Right ventricle myocardium inferior (tissue), 1 donor: ENCODE measurements around the gene SP100. TPM values are rescaled to one million over a fixed set of nuclear protein-coding genes. Genes with fewer than 3 reads are reported as not detected.

Source experiments
- ATAC-seq: fragments of 200-7000 bp; cut with Tn5 transposase; one replicate; pipeline ENCODE4 v1.9.1; 2020; ENCODE audit warnings: mild to moderate bottlenecking, moderate library complexity
- DNase-seq: peaks from one replicate; pipeline ENCODE4 v3.0.0; 2021; ENCODE audit errors: missing footprints
- intact Hi-C: fragments of 100-400 bp; cut with DNase I; formaldehyde crosslinking; loops from one replicate; pipeline ENCODE4 v1.11.0; 2022
- total RNA-seq: library from RNA; stranded (reverse); fragmentation: NEBNext Ultra II Directional; extraction: Animal tissue kit (Norgen Biotek cat#: 25700); gene quantifications from one replicate; pipeline ENCODE4 v1.2.1, GENCODE V29; 2021
- donor health status: DM: no; HTN: yes; CAD: no; lungs with severe emphysema.

SP100 gene
- total RNA-seq, 1 donor from 2014 or later = 50.2 TPM

DNA sequence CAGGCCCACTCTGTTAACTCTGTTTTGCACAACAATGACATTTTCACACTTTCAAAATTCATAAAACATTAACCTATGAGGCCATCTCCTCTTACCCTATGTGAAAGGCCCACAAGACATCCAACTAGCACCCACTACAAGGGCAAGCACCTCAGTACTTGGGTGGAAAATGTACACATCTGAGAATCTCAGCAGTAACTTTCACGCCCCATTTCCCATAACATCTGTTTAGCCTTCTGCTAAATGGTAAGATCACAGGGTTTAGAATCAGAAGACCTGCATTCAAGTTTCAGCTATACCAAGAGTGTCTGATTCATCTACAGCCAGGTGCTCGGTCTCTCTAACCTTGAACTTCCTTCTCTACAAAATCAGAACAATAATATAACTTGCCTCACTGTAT, 89.2 kb downstream of the SP100 start:
- intact Hi-C loops = no loop called here
- DNase-seq (no peak), ATAC-seq (no peak)

DNA sequence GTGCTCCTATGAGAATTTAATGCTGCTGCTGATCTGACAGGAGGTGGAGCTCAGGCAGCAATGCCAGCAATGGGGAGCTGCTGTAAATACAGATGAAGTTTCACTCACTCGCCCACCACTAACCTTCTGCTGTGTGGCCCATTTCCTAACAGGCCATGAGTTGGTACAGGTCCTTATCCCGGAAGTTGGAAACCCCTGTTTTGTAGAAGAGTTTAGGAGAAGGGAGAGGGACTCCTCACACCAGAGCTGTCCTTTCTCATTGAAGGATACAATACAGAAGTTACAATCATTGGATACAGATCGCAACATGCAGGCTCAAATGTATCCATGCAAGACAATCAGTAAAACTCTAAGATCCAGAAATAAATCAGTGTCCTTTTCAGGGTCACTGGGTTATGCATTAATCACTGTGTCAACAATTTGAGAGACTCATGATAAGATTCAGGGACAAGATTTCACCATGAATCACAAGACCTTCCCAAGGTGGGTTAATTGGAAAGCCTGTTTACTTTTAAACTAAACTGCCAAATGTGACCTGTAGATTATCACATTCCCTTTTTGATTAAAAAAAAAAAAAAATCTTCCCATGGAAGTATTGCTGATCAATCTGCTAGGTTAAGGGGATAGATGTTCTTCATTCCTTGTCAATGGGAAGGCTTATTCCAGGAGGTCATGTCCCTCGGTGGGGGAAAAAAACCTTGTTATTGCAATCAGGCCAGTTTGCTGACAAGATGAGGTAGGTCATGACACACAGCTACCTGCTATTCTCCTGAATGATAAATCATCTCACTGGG, 97.2 kb downstream of the SP100 start:
- DNase-seq (no peak), ATAC-seq (no peak)
- intact Hi-C loops = no loop called here

GRCh38 chr2:230520061-230520874, 104.3 kb downstream of the SP100 start:
- DNase-seq = no peak
- no peak for ATAC-seq
- intact Hi-C loops = no loop called here

- ATAC-seq = no peak
- DNase-seq = no peak
- intact Hi-C loops = no loop called here
Observed at GRCh38 chr2:230520875-230521155, 104.8 kb downstream of the SP100 start.

DNA sequence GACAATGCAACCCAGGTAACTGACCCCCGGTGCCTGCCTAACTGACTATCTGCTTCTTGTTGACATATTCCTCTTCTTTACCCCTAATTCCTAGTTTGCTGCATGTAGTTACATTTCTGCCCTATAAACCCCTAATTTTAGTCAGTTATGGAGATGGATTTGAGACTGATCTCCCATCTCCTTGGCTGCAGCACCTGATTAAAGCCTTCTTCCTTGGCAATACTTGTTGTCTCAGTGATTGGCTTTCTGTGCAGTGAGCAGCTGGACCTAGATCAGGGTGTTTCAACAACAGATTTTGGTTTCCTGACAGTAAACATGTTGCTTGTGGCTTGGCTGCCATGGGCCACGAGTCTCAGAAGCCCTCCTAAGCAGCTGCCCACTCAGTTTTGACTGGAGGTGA, 105.4 kb downstream of the SP100 start:
- intact Hi-C loops = no loop called here
- no peak for ATAC-seq
- DNase-seq = no peak

DNA sequence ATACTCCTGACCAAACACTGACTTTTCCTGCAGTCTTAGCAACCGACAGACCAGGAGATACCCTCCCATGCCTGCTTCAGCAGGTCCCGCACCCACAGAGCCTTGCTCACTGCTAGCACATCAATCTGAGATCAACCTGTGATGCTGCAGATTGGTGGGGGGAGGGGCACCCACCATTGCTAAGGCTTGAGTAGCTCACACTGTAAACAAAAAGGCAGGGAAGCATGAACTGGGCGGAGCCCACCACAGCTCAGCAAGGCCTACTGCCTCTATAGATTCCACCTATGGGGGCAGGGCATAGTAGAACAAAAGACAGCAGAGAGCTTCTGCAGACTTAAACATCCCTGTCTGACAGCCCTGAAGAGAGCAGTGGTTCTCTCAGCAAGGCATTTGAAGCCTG, 109.7 kb downstream of the SP100 start:
- ATAC-seq (no peak), DNase-seq (no peak)
- intact Hi-C loops = no loop called here

- DNase-seq (no peak), ATAC-seq (no peak)
- intact Hi-C loops = no loop called here
Observed at GRCh38 chr2:230537531-230537976, 121.6 kb downstream of the SP100 start.

DNA sequence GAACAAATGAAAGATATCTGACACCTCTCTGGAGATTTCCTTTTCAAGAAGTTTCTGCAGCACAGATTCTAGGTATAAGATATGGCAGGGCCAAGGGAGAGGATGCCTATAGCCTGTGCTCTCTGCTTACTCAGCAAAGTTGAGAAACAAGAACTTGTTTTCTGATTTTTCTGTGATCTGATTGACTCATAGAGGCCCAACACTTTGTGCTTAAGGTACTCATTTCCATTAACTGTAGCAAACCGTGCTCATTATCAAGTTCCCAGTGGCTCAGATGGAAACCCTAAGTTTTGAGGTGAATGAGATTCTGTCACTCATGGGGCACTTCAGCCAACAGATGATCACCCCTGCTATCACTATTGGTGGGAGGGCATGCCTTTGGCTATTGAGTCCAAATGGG, 124.3 kb downstream of the SP100 start:
- intact Hi-C loops = no loop called here
- DNase-seq = no peak
- ATAC-seq = no peak

DNA sequence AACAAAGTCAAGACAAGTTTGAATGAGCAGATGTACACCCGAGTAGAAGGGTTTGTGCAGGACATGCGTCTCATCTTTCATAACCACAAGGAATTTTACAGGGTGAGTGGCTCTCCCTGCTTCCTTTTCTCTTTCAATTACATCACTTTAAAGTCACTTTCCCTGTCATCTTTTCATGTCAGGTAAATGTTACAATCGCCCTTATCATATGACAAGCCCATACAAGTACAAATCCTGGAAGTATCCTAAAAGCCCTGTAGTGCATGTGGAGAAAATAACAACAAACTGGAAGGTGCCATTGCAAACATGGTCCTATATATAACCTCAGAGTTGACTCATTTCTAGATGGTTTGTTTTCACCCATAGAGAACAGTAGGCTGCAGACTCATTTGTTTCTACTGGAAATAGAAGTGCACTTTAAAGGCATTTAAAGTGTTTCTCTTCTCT, 126.0 kb downstream of the SP100 start:
- DNase-seq (no peak), ATAC-seq (no peak)
- intact Hi-C loops = no loop called here

DNA sequence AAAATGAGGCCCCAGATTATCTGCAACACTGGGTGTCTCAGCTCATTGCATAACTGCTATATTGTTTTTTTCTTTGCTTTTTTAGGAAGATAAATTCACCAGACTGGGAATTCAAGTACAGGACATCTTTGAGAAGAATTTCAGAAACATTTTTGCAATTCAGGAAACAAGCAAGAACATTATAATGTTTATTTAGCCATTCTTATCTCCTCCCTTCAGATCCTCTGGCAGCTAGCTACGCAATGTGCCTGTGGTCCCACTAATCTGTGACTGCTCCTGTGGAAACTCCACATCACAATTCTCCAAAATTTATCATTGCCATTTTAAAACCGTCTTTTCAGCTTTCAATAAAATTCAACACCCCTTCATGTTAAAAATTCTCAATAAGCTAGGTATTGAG, 126.8 kb downstream of the SP100 start:
- ATAC-seq (no peak), DNase-seq (no peak)
- intact Hi-C loops = no loop called here

DNA sequence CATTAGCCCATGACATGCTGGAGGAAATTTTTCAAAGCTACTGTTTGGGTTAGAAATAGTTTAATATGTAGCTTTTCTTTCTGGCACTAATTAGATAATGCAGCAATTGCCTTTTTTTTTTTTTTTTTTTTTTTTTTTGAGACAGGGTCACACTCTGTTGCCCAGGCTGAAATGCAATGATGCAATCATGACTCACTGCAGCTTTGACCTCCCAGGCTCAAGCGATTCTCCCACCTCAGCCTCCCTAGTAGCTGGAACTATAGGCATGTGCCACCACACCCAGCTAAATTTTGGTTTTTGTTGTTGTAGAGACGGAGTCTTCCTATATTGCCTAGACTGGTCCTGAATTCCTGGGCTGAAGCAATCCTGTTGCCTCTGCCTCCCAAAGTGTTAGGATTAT, 136.2 kb downstream of the SP100 start:
- intact Hi-C loops = no loop called here
- DNase-seq = no peak
- ATAC-seq = no peak

DNA sequence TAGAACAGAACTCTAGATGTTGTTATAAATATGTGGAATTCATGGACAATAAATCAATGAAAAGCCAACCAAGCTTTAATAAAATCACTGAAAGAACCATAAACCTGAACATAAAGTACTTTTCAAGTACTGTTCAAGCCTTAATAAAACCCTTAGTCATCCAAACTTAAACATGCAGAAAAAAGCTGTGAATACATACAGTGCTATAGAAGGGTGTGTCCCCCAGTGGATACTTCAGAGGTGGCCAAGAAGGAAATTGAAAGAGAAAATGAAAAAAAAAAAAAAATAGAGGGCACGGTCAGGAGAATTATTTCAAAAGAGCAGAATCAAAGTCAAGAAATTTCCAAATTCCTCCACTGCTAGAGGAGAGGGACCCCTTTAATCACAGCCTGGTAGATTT, 141.1 kb downstream of the SP100 start:
- intact Hi-C loops = no loop called here
- ATAC-seq (no peak), DNase-seq (no peak)

- no peak for DNase-seq
- intact Hi-C loops = no loop called here
- ATAC-seq = no peak
Observed at GRCh38 chr2:230564805-230565779, 149.1 kb downstream of the SP100 start.

DNA sequence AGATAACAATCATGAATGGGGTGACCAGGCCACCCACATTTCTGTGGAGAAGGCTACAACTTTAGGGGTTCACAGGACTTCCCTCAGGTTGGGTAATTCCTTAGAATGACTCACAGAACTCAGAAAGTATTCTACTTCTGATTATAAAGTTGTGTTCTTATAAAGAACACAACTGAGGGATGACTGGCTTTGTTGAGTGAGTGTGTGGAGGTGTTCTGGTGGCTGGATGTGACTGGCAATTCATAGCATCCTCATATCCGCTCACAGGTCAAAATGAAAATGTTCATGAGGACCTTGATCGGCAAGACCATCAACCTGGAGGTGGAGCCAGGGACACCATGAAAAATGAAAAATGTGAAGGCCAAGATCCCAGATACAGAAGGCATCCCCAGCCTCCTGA, 153.3 kb downstream of the SP100 start:
- no peak for DNase-seq
- intact Hi-C loops = no loop called here
- no peak for ATAC-seq

GRCh38 chr2:230570987-230571386, 155.0 kb downstream of the SP100 start:
- DNase-seq (no peak), ATAC-seq (no peak)
- intact Hi-C loops = no loop called here

- ATAC-seq (no peak), DNase-seq (no peak)
- intact Hi-C loops = no loop called here
Observed at GRCh38 chr2:230575642-230576324, 159.8 kb downstream of the SP100 start.

DNA sequence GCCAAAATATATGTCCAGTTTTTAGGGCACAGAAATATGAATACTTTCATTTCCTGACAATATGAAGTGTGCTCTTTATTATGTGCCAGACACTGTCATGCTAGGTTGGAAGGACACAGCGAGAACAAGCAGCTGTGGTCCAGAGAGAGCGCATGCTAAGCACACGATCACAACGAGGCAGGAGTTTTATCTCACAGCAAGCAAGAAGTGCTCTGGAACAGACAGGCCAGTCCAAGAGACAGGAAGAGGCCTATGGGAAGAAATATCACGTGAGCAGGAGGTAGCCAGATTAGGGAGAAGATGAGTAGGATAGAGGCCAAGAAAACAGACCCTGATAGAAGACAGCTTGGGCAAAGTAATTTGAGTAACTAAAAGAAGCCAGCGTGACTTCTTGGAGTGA, 161.1 kb downstream of the SP100 start:
- DNase-seq = no peak
- intact Hi-C loops = no loop called here
- ATAC-seq = no peak

DNA sequence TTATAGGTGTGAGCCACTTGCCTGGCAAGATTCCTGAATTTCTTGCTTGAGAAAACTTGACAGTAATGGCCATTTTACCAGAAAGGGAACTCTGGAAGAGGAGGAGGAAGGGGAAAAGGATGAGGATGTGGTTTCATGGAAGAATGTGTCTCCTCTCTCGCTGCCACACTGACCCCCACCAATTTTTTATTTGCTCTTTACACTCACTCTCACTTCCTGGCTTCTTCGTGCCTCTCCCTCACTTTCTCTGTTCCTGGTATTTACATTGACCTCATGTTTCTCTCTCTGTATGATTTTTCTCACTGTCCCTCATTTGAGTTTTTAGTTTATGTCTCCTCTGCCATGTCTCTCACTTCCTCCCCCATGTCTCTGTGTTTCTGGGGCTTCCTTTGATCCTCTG, 162.1 kb downstream of the SP100 start:
- intact Hi-C loops = no loop called here
- no peak for ATAC-seq
- no peak for DNase-seq

GRCh38 chr2:230582851-230583283, 166.9 kb downstream of the SP100 start:
- intact Hi-C loops = no loop called here
- DNase-seq (no peak), ATAC-seq (no peak)
